Fibroblast of skin of scalp (primary cell): Measurements from ENCODE around the gene LTBP3.
A peak's percentile ranks its signal among the peaks of the same experiment; 100 is the strongest.

Source experiments
- DNase-seq: peaks from one replicate; pipeline ENCODE4 v3.0.0-alpha.2; 2013

LTBP3 gene

DNA sequence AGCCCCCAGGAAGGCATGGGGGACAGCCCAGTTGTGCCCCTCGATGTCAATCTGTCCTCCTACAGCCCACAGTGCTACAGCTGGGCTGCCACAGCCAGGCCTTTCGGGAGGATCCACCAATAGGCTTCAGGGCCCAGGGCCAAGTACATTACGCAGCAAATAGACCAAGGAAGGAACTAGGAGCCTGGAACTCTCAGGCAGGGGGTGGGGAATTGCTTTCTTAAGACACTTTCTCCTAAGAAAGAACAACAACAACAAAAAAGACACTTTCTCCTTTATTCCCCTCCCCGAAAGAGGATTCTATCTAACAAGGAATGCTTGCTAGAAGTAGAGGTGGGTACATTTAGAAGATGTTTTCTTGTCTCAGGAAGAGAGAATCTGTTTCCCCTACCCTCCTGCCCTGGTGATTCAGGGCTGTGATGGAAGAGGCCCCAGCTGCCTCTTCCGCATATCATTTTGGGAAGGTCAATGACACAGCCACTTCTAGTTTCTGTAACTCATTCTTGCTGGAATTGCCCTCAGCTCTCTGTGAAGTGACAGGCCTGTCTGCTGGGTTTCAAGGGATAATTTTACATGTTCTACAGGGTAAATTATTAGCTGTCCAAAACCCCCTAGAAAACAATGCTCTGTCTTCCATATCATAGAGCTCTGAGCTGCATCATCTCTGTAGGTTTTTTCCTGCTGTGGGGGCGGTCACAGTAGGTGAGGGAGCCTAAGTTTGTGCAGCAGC is 65.4 kb downstream of the LTBP3 start:
- peak; percentile 86 for DNase-seq

DNA sequence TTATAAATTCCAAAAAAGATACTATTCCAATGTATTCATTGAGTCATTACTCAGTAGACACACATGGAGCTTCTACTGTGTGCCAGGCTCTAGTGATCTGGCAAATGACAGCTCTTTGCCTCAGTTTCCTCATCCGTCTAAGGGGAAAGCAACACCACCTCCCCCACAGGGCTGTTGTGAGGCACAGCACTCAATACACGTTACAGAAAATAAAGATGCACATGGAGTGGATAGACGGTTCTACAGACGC is 65.8 kb downstream of the LTBP3 start:
- no peak for DNase-seq

- peak; percentile 99 for DNase-seq
Observed at GRCh38 chr11:65491614-65492386, 66.4 kb downstream of the LTBP3 start.

- DNase-seq = peak; percentile 34
Observed at GRCh38 chr11:65491163-65491465, 67.0 kb downstream of the LTBP3 start.

- peak; percentile 72 for DNase-seq
Observed at GRCh38 chr11:65489706-65490320, 68.3 kb downstream of the LTBP3 start.

GRCh38 chr11:65489035-65489705 is 69.0 kb downstream of the LTBP3 start:
- peak; percentile 96 for DNase-seq
